ENCODE measurements around the gene TMEM131.

TMEM131 gene

GRCh38 chr2:97808816-97809215, 186.9 kb downstream of the TMEM131 start:
- no peaks in the 10 kb centered on the region for H3K27me3 ChIP-seq (ENCODE audit: control insufficient read depth in 1 of 2, insufficient read depth in 2 of 2, low read length in 2 of 2)
- H3K36me3 ChIP-seq (ENCODE audit: insufficient read depth, low read length): peaks cover 37% of the 10 kb centered on the region
- H3K9me3 ChIP-seq (ENCODE audit: low read length): no peaks in the 10 kb centered on the region
- H3K9ac ChIP-seq (ENCODE audit: low read length): no peak overlapping the region
- no peak overlapping the region for H3K27ac ChIP-seq (ENCODE audit: low read depth, low read length)
- H3K4me3 ChIP-seq (ENCODE audit: low read depth in 1 of 2, low read length in 2 of 2): no peak overlapping the region
- peaks cover 4% of the 10 kb centered on the region for H3K4me1 ChIP-seq (ENCODE audit: insufficient read depth, low read length)

- peaks cover 4% of the 10 kb centered on the region for H3K4me1 ChIP-seq (ENCODE audit: insufficient read depth, low read length)
- no peaks in the 10 kb centered on the region for H3K9me3 ChIP-seq (ENCODE audit: low read length)
- peaks cover 31% of the 10 kb centered on the region for H3K36me3 ChIP-seq (ENCODE audit: insufficient read depth, low read length)
- H3K9ac ChIP-seq (ENCODE audit: low read length): no peak overlapping the region
- no peaks in the 10 kb centered on the region for H3K27me3 ChIP-seq (ENCODE audit: control insufficient read depth in 1 of 2, insufficient read depth in 2 of 2, low read length in 2 of 2)
- no peak overlapping the region for H3K27ac ChIP-seq (ENCODE audit: low read depth, low read length)
- H3K4me3 ChIP-seq (ENCODE audit: low read depth in 1 of 2, low read length in 2 of 2): no peak overlapping the region
These were observed 188.8 kb downstream of the TMEM131 start for GRCh38 chr2:97806738-97807618.

GRCh38 chr2:97805776-97806175, 190.0 kb downstream of the TMEM131 start:
- Histone ChIP-seq H3K9me3 (ENCODE audit: low read length) (no peaks in the 10 kb centered on the region), H3K4me3 (ENCODE audit: low read depth in 1 of 2, low read length in 2 of 2) (no peak overlapping the region), H3K9ac (ENCODE audit: low read length) (no peak overlapping the region), H3K4me1 (ENCODE audit: insufficient read depth, low read length) (peaks cover 4% of the 10 kb centered on the region), H3K27me3 (ENCODE audit: control insufficient read depth in 1 of 2, insufficient read depth in 2 of 2, low read length in 2 of 2) (no peaks in the 10 kb centered on the region), H3K27ac (ENCODE audit: low read depth, low read length) (no peak overlapping the region), H3K36me3 (ENCODE audit: insufficient read depth, low read length) (peaks cover 19% of the 10 kb centered on the region)

GRCh38 chr2:97801028-97801427, 194.7 kb downstream of the TMEM131 start:
- Histone ChIP-seq H3K36me3 (ENCODE audit: insufficient read depth, low read length) (peaks cover 9% of the 10 kb centered on the region), H3K9me3 (ENCODE audit: low read length) (no peaks in the 10 kb centered on the region), H3K27me3 (ENCODE audit: control insufficient read depth in 1 of 2, insufficient read depth in 2 of 2, low read length in 2 of 2) (no peaks in the 10 kb centered on the region), H3K9ac (ENCODE audit: low read length) (no peak overlapping the region), H3K27ac (ENCODE audit: low read depth, low read length) (no peak overlapping the region), H3K4me3 (ENCODE audit: low read depth in 1 of 2, low read length in 2 of 2) (no peak overlapping the region), H3K4me1 (ENCODE audit: insufficient read depth, low read length) (no peaks in the 10 kb centered on the region)

- Histone ChIP-seq H3K4me3 (ENCODE audit: low read depth in 1 of 2, low read length in 2 of 2) (no peak overlapping the region), H3K9me3 (ENCODE audit: low read length) (no peaks in the 10 kb centered on the region), H3K27me3 (ENCODE audit: control insufficient read depth in 1 of 2, insufficient read depth in 2 of 2, low read length in 2 of 2) (no peaks in the 10 kb centered on the region), H3K27ac (ENCODE audit: low read depth, low read length) (no peak overlapping the region), H3K4me1 (ENCODE audit: insufficient read depth, low read length) (no peaks in the 10 kb centered on the region), H3K36me3 (ENCODE audit: insufficient read depth, low read length) (peaks cover 4% of the 10 kb centered on the region), H3K9ac (ENCODE audit: low read length) (no peak overlapping the region)
These were observed 197.3 kb downstream of the TMEM131 start for GRCh38 chr2:97798416-97798815.

- Histone ChIP-seq H3K4me1 (ENCODE audit: insufficient read depth, low read length) (no peaks in the 10 kb centered on the region), H3K4me3 (ENCODE audit: low read depth in 1 of 2, low read length in 2 of 2) (no peak overlapping the region), H3K9me3 (ENCODE audit: low read length) (no peaks in the 10 kb centered on the region), H3K9ac (ENCODE audit: low read length) (no peak overlapping the region), H3K27ac (ENCODE audit: low read depth, low read length) (no peak overlapping the region), H3K27me3 (ENCODE audit: control insufficient read depth in 1 of 2, insufficient read depth in 2 of 2, low read length in 2 of 2) (no peaks in the 10 kb centered on the region), H3K36me3 (ENCODE audit: insufficient read depth, low read length) (peaks cover 14% of the 10 kb centered on the region)
These were observed 198.4 kb downstream of the TMEM131 start for GRCh38 chr2:97797355-97797754.

GRCh38 chr2:97796465-97797126, 199.2 kb downstream of the TMEM131 start:
- Histone ChIP-seq H3K27me3 (ENCODE audit: control insufficient read depth in 1 of 2, insufficient read depth in 2 of 2, low read length in 2 of 2) (no peaks in the 10 kb centered on the region), H3K4me3 (ENCODE audit: low read depth in 1 of 2, low read length in 2 of 2) (no peak overlapping the region), H3K9me3 (ENCODE audit: low read length) (no peaks in the 10 kb centered on the region), H3K27ac (ENCODE audit: low read depth, low read length) (no peak overlapping the region), H3K9ac (ENCODE audit: low read length) (no peak overlapping the region), H3K36me3 (ENCODE audit: insufficient read depth, low read length) (peaks cover 22% of the 10 kb centered on the region), H3K4me1 (ENCODE audit: insufficient read depth, low read length) (no peaks in the 10 kb centered on the region)

- Histone ChIP-seq H3K4me3 (ENCODE audit: low read depth in 1 of 2, low read length in 2 of 2) (no peak overlapping the region), H3K9ac (ENCODE audit: low read length) (no peak overlapping the region), H3K27me3 (ENCODE audit: control insufficient read depth in 1 of 2, insufficient read depth in 2 of 2, low read length in 2 of 2) (no peaks in the 10 kb centered on the region), H3K4me1 (ENCODE audit: insufficient read depth, low read length) (no peaks in the 10 kb centered on the region), H3K27ac (ENCODE audit: low read depth, low read length) (no peak overlapping the region), H3K9me3 (ENCODE audit: low read length) (no peaks in the 10 kb centered on the region), H3K36me3 (ENCODE audit: insufficient read depth, low read length) (peaks cover 40% of the 10 kb centered on the region)
These were observed 203.3 kb downstream of the TMEM131 start for GRCh38 chr2:97792416-97792815.

- Histone ChIP-seq H3K36me3 (ENCODE audit: insufficient read depth, low read length) (peaks cover 39% of the 10 kb centered on the region), H3K9me3 (ENCODE audit: low read length) (no peaks in the 10 kb centered on the region), H3K27me3 (ENCODE audit: control insufficient read depth in 1 of 2, insufficient read depth in 2 of 2, low read length in 2 of 2) (no peaks in the 10 kb centered on the region), H3K9ac (ENCODE audit: low read length) (no peak overlapping the region), H3K4me3 (ENCODE audit: low read depth in 1 of 2, low read length in 2 of 2) (no peak overlapping the region), H3K4me1 (ENCODE audit: insufficient read depth, low read length) (no peaks in the 10 kb centered on the region), H3K27ac (ENCODE audit: low read depth, low read length) (no peak overlapping the region)
These were observed 206.6 kb downstream of the TMEM131 start for GRCh38 chr2:97788986-97789644.

GRCh38 chr2:97785818-97786217, 209.9 kb downstream of the TMEM131 start:
- Histone ChIP-seq H3K36me3 (ENCODE audit: insufficient read depth, low read length) (peaks cover 14% of the 10 kb centered on the region), H3K9ac (ENCODE audit: low read length) (no peak overlapping the region), H3K27ac (ENCODE audit: low read depth, low read length) (no peak overlapping the region), H3K9me3 (ENCODE audit: low read length) (no peaks in the 10 kb centered on the region), H3K4me3 (ENCODE audit: low read depth in 1 of 2, low read length in 2 of 2) (no peak overlapping the region), H3K4me1 (ENCODE audit: insufficient read depth, low read length) (no peaks in the 10 kb centered on the region), H3K27me3 (ENCODE audit: control insufficient read depth in 1 of 2, insufficient read depth in 2 of 2, low read length in 2 of 2) (no peaks in the 10 kb centered on the region)

- Histone ChIP-seq H3K27me3 (ENCODE audit: control insufficient read depth in 1 of 2, insufficient read depth in 2 of 2, low read length in 2 of 2) (no peaks in the 10 kb centered on the region), H3K9me3 (ENCODE audit: low read length) (no peaks in the 10 kb centered on the region), H3K9ac (ENCODE audit: low read length) (no peak overlapping the region), H3K27ac (ENCODE audit: low read depth, low read length) (no peak overlapping the region), H3K36me3 (ENCODE audit: insufficient read depth, low read length) (peaks cover 9% of the 10 kb centered on the region), H3K4me3 (ENCODE audit: low read depth in 1 of 2, low read length in 2 of 2) (no peak overlapping the region), H3K4me1 (ENCODE audit: insufficient read depth, low read length) (no peaks in the 10 kb centered on the region)
These were observed 210.8 kb downstream of the TMEM131 start for GRCh38 chr2:97784953-97785352.
